HCT116 (cell line): ENCODE results near the gene TUBA8. TPM values are rescaled to one million over a fixed set of nuclear protein-coding genes. Genes with fewer than 3 reads are reported as not detected.

Experiments used
- ATAC-seq: fragments of 200-7000 bp; cut with Tn5 transposase; 2 replicates; pipeline ENCODE4 v1.9.1; 2020; ENCODE audit warnings: mild to moderate bottlenecking, moderate library complexity
- BruUV-seq: library from RNA; stranded (reverse); fragments of 400-500 nt; replicated peaks from 2 replicates; lab custom pipeline; 2021; lab: Mats Ljungman, UMichigan
- CTCF ChIA-PET: fragments of 300-600 bp; sonication (Branson Sonifier 250); formaldehyde crosslinking; loops from one replicate; lab custom pipeline; 2021; ENCODE audit warnings: antibody characterized with exemption; lab: Charles Lee
- POLR2A ChIA-PET: fragments of 300-600, 350-600 bp; sonication (Branson Sonifier 250); formaldehyde crosslinking; loops from one replicate; lab custom pipeline; 2021; ENCODE audit warnings: antibody characterized with exemption; lab: Charles Lee
- RAD21 ChIA-PET, 2 experiments: fragments of 300-600 bp; sonication (Branson Sonifier 250); formaldehyde crosslinking; loops; one replicate each; lab custom pipeline; 2023; ENCODE audit warnings: low total read pairs in 2 of 2; ENCODE audit not compliant: uncharacterized antibody in 2 of 2, unreplicated experiment in 2 of 2, low non-redundant PET in 1 of 2; lab: Charles Lee
- DNase-seq: peaks from one replicate; pipeline ENCODE4 v3.0.0-alpha.2; 2010; ENCODE audit warnings: low read depth, low spot score
- H2AFZ ChIP-seq: fragments of 200-600 bp; shearing (Covaris generic), sonication (generic); 2 replicates; pipeline ENCODE4 v1.6.1; 2017; ENCODE audit warnings: low read depth, mixed run types, mixed read lengths, antibody characterized with exemption, low read length; ENCODE audit not compliant: poor library complexity, severe bottlenecking
- H3K27ac ChIP-seq: 2 replicates; pipeline ENCODE4 v1.5.1; 2012; ENCODE audit warnings: low read depth, low read length
- H3K27me3 ChIP-seq: fragments of 200-600 bp; sonication (generic); 2 replicates; pipeline ENCODE4 v1.6.1; 2016; ENCODE audit warnings: mixed run types, low read length, mixed read lengths; ENCODE audit not compliant: insufficient read depth
- H3K36me3 ChIP-seq, 2 experiments: fragments of 200-500 bp in 1 of 2; fragments of 200-600 bp in 1 of 2; sonication (Bioruptor generic) in 1 of 2; sonication (generic) in 1 of 2; 2 replicates each; pipeline versions ENCODE4 v1.5.1 to v1.6.1; 2014 to 2016; ENCODE audit warnings: low read length in 2 of 2, inconsistent platforms in 1 of 2, mixed read lengths in 1 of 2, mixed run types in 1 of 2; ENCODE audit not compliant: insufficient read depth in 2 of 2, control insufficient read depth in 1 of 2
- H3K4me1 ChIP-seq, 2 experiments: fragments of 200-600 bp in 1 of 2; sonication (generic) in 1 of 2; 2 replicates each; pipeline versions ENCODE4 v1.5.1 to v1.6.1; 2012 to 2017; ENCODE audit warnings: low read length in 2 of 2, inconsistent platforms in 1 of 2, mild to moderate bottlenecking in 1 of 2, mixed read lengths in 1 of 2, mixed run types in 1 of 2, moderate library complexity in 1 of 2; ENCODE audit not compliant: insufficient read depth in 2 of 2, control insufficient read depth in 1 of 2
- H3K4me2 ChIP-seq: fragments of 200-600 bp; sonication (generic); 2 replicates; pipeline ENCODE4 v1.6.1; 2017; ENCODE audit warnings: mixed run types, low read length, mixed read lengths
- H3K4me3 ChIP-seq, 2 experiments: fragments of 200-600 bp in 1 of 2; sonication (generic) in 1 of 2; replicated peaks in 1 of 2; 2 replicates each; pipeline ENCODE4 v1.5.1; 2011 to 2016; ENCODE audit warnings: low read length in 2 of 2, control low read depth in 1 of 2, low read depth in 1 of 2, mild to moderate bottlenecking in 1 of 2, mixed read lengths in 1 of 2, mixed run types in 1 of 2
- H3K79me2 ChIP-seq: fragments of 200-600 bp; sonication (generic); 2 replicates; pipeline ENCODE4 v1.6.1; 2017; ENCODE audit warnings: mild to moderate bottlenecking, mixed run types, low read length, moderate library complexity, mixed read lengths; ENCODE audit not compliant: insufficient read depth
- H3K9ac ChIP-seq: fragments of 200-600 bp; sonication (generic); 2 replicates; pipeline ENCODE4 v1.6.1; 2016; ENCODE audit warnings: low read length, mixed read lengths
- H3K9me2 ChIP-seq: fragments of 200-600 bp; sonication (generic), shearing (Covaris generic); 2 replicates; pipeline ENCODE4 v1.6.1; 2017; ENCODE audit warnings: mixed run types, mild to moderate bottlenecking, moderate library complexity; ENCODE audit not compliant: insufficient read depth
- H3K9me3 ChIP-seq, 2 experiments: fragments of 200-500 bp in 1 of 2; fragments of 200-600 bp in 1 of 2; sonication (Bioruptor generic) in 1 of 2; sonication (generic) in 1 of 2; 2 replicates each; pipeline ENCODE4 v1.6.1; 2014 to 2017; ENCODE audit warnings: low read length in 2 of 2, mixed read lengths in 2 of 2, inconsistent platforms in 1 of 2, low read depth in 1 of 2, mild to moderate bottlenecking in 1 of 2, mixed run types in 1 of 2, moderate library complexity in 1 of 2; ENCODE audit not compliant: control insufficient read depth in 1 of 2, insufficient read depth in 1 of 2
- H4K20me1 ChIP-seq: fragments of 200-600 bp; sonication (generic), shearing (Covaris generic); 2 replicates; pipeline ENCODE4 v1.6.1; 2017; ENCODE audit warnings: mixed run types, mild to moderate bottlenecking, moderate library complexity; ENCODE audit not compliant: insufficient read depth
- SP1 ChIP-seq: IDR thresholded peaks from 2 replicates; pipeline ENCODE4 v1.6.1; 2012; ENCODE audit warnings: low read depth
- SRF ChIP-seq: IDR thresholded peaks from 2 replicates; pipeline ENCODE4 v1.6.1; 2012; ENCODE audit warnings: low read depth
- TCF7L2 ChIP-seq: IDR thresholded peaks from 2 replicates; pipeline ENCODE4 v1.7.0; 2011; ENCODE audit warnings: borderline replicate concordance, inconsistent platforms; ENCODE audit not compliant: insufficient read depth, insufficient read length; ENCODE audit errors: extremely low read depth
- ZFX ChIP-seq: fragments of 450-650 bp; IDR thresholded peaks from 2 replicates; pipeline ENCODE4 v1.6.1; 2017
- ZNF274 ChIP-seq: fragments of 200-500 bp; sonication (Bioruptor generic); IDR thresholded peaks from 2 replicates; pipeline ENCODE4 v1.6.1; 2014; ENCODE audit warnings: mild to moderate bottlenecking, low read depth, low read length, inconsistent platforms
- intact Hi-C: fragments of 100-400 bp; cut with micrococcal nuclease; formaldehyde crosslinking; loops from 2 replicates; pipeline ENCODE4 v1.10.0; 2022
- total RNA-seq: library from RNA; stranded (reverse); gene quantifications from one replicate; pipeline ENCODE4 v1.2.1, GENCODE V29; 2021; ENCODE audit not compliant: unreplicated experiment
- TF ChIP-seq, protein P1 (sequence below), 3 experiments: fragments of 200-600 bp in 1 of 3; sonication (generic) in 1 of 3; IDR thresholded peaks in 2 of 3; conservative IDR thresholded peaks in 1 of 3; 2 replicates each; pipeline ENCODE4 v1.5.1; 2012 to 2017; ENCODE audit warnings: low read depth in 2 of 3, low read length in 2 of 3, antibody characterized with exemption in 1 of 3, borderline replicate concordance in 1 of 3, control low read depth in 1 of 3, mild to moderate bottlenecking in 1 of 3, mixed read lengths in 1 of 3, mixed run types in 1 of 3, moderate library complexity in 1 of 3; ENCODE audit not compliant: insufficient read depth in 1 of 3

TUBA8 gene
- total RNA-seq, 1 experiment from 2014 or later = 2.3 TPM

DNA sequence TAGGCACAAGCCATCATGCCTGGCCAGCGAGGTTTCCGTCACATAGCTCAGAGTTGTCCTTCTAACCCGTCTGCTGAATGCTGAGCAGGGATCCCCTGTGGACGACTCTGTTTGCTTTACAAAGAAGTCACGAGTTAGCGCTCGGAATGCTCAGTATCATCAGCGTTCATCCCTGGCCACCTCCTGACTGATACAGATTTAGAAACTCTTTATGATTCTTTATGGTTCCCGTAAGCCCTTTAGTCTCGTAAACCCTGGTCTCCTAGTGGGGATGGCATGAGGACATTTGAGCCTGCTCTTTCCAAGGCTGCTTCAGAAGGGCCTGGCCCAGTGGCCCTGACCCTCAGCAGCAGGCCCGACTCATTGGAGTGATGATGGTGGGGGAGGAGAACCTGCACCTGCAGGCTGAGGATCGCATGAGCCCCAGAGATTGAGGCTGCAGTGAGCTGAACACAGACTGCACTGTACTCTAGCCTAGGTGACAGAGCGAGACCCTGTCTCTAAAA lies 23.2 kb upstream of the TUBA8 start (continued):
- no peak for TF ChIP-seq ZNF274
- no peak for TF ChIP-seq TCF7L2

DNA sequence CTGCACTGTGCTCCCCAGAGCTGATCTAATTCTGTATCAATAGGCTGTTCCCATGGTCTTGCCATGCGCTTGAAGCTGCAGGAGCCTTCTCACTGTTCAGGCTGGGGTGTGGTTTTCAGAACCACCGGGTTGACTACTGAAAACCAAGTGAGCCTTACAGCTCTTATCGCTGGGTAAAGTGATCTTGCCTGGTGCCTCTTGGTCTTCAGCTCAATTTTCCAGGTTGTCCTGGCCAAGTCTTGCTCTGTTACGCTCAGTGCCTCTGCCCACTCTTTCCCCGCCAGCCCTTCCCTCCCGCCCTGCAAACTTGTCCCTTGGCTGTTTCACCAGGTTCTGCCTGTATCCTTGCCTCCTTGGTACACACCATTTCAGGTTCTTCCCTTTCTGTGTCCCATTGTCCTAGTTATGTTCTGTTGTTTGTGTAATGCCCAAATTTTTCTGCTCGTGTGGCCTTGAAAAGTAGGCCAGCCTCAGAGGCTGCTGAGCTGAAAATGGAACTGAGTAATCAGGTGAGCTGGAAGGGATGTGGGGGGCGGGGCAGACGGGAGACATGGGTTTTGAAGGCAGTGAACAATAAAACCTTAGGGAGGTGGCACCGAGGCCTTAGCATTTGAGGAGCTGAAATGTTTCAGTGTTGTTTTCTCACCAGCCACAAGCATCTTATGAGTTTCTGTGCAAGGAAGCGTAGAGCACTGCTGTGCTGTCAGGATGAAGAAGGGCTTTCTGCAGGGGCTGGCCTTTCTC lies 21.6 kb upstream of the TUBA8 start:
- POLR2A ChIA-PET = interaction anchor here (0.9 kb wide), 1 partner anchor 13 kb away, joined by 3 read pairs; no protein-coding TSS in a partner anchor
- H3K9me3 ChIP-seq = no peaks in the 10 kb centered on the region
- no peak overlapping the region for H2AFZ ChIP-seq
- DNase-seq = no peak
- RAD21 ChIA-PET = no interaction called here
- intact Hi-C loops = no loop called here
- TF ChIP-seq, protein P1, sequence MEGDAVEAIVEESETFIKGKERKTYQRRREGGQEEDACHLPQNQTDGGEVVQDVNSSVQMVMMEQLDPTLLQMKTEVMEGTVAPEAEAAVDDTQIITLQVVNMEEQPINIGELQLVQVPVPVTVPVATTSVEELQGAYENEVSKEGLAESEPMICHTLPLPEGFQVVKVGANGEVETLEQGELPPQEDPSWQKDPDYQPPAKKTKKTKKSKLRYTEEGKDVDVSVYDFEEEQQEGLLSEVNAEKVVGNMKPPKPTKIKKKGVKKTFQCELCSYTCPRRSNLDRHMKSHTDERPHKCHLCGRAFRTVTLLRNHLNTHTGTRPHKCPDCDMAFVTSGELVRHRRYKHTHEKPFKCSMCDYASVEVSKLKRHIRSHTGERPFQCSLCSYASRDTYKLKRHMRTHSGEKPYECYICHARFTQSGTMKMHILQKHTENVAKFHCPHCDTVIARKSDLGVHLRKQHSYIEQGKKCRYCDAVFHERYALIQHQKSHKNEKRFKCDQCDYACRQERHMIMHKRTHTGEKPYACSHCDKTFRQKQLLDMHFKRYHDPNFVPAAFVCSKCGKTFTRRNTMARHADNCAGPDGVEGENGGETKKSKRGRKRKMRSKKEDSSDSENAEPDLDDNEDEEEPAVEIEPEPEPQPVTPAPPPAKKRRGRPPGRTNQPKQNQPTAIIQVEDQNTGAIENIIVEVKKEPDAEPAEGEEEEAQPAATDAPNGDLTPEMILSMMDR (IDR thresholded peaks at IDR 0.05 in 2 of 3, conservative IDR thresholded peaks at IDR 0.05 in 1 of 3; ENCODE audit: borderline replicate concordance in 1 of 3, insufficient read depth in 1 of 3, low read depth in 2 of 3, low read length in 2 of 3) = no peak
- TF ChIP-seq SP1 (no peak), ZFX (no peak), SRF (no peak)
- H3K36me3 ChIP-seq = peaks cover 16 to 24% of the 10 kb centered on the region in 2 experiments; a peak in 3 of 4 replicates
- no peaks in the 10 kb centered on the region for H3K27me3 ChIP-seq
- peaks cover under 1% of the 10 kb centered on the region; the same call in 1 of the 2 replicates for H3K79me2 ChIP-seq
- H3K9me2 ChIP-seq = no peaks in the 10 kb centered on the region
- H3K4me3 ChIP-seq = no peak overlapping the region
- no peak overlapping the region for H3K4me2 ChIP-seq
- no peaks in the 10 kb centered on the region for H4K20me1 ChIP-seq
- no peak overlapping the region for H3K27ac ChIP-seq
- CTCF ChIA-PET = interaction anchor here (1.0 kb wide), 1 partner anchor 13 kb away, joined by 4 read pairs; no protein-coding TSS in a partner anchor
- H3K9ac ChIP-seq = no peak overlapping the region
- no peak for ATAC-seq
- H3K4me1 ChIP-seq = no peaks in the 10 kb centered on the region
- no TSS peak for BruUV-seq
